ENCODE data around the gene GRM4. TPM values are rescaled to one million over a fixed set of nuclear protein-coding genes. Genes with fewer than 3 reads are reported as not detected.
A peak's percentile ranks its signal among the peaks of the same experiment; 100 is the strongest.

Gene GRM4
- total RNA-seq, 1 experiment from 2014 or later = 5.6 TPM

- no peak overlapping the region for H2BK5ac ChIP-seq (ENCODE audit: insufficient read length, low read length)
- no peak for TF ChIP-seq CTCF (conservative IDR thresholded peaks at IDR 0.05)
- H3K9me3 ChIP-seq (ENCODE audit: control insufficient read depth, low read depth, low read length) = peaks cover under 1% of the 10 kb centered on the region
- H3K79me2 ChIP-seq (ENCODE audit: insufficient read depth, low read length) = no peaks in the 10 kb centered on the region
- no CpG with 5 or more reads among the region's 9 CpGs for WGBS (ENCODE audit: extremely low coverage, insufficient read length, low lambda C conversion rate)
- H3K79me1 ChIP-seq (ENCODE audit: insufficient read depth, low read depth, low read length, poor library complexity, severe bottlenecking) = no peaks in the 10 kb centered on the region
- Mint-ChIP-seq H3K27me3 (ENCODE audit: low read depth) (peaks cover 49% of the 10 kb centered on the region), H3K4me3 (no peak overlapping the region), H3K9me3 (peaks cover 2 to 7% of the 10 kb centered on the region in 2 experiments; a peak in 2 of 5 replicates), H3K27ac (peak overlapping the region in 1 of 3 experiments; percentile 57; a peak in 2 of 7 replicates), H3K36me3 (ENCODE audit: insufficient read depth in 1 of 3, low read depth in 3 of 3) (peaks cover 0 to 8% (median 6%) of the 10 kb centered on the region in 3 experiments; a peak in 3 of 7 replicates), H3K4me1 (peaks cover 7 to 12% of the 10 kb centered on the region in 2 experiments)
- no peaks in the 10 kb centered on the region for H3K4me1 ChIP-seq (ENCODE audit: insufficient read depth, low read length)
- H3T11ph ChIP-seq (ENCODE audit: low read length) = no peak overlapping the region
- no peak overlapping the region for H2BK12ac ChIP-seq (ENCODE audit: insufficient read length, low read depth, low read length)
- H3K14ac ChIP-seq (ENCODE audit: insufficient read depth, low read length) = no peak overlapping the region; the same call in 1 of the 2 replicates
- H4K20me1 ChIP-seq (ENCODE audit: control insufficient read depth, insufficient read depth, insufficient read length) = no peaks in the 10 kb centered on the region
- H3K27ac ChIP-seq (ENCODE audit: insufficient read length, low read depth, low read length) = no peak overlapping the region
- H3K27me3 ChIP-seq (ENCODE audit: insufficient read depth, low read length) = no peaks in the 10 kb centered on the region
- no peak overlapping the region for H3K23ac ChIP-seq (ENCODE audit: insufficient read length, low read depth, low read length)
- H3K4me2 ChIP-seq (ENCODE audit: insufficient read depth, insufficient read length, low read length) = no peak overlapping the region
- H2AFZ ChIP-seq (ENCODE audit: low read length) = no peak overlapping the region
- no peak for DNase-seq
- no peak overlapping the region for H3K56ac ChIP-seq (ENCODE audit: insufficient read length, low read depth, low read length)
- no peak overlapping the region for H3K4ac ChIP-seq (ENCODE audit: low read depth, low read length)
- H3K18ac ChIP-seq (ENCODE audit: insufficient read length, low read depth, low read length) = no peak overlapping the region
- H4K8ac ChIP-seq (replicated peaks; ENCODE audit: insufficient read length, low read depth, low read length) = no peak overlapping the region
- H4K5ac ChIP-seq (ENCODE audit: insufficient read length, low read depth, low read length) = no peak overlapping the region
- no peak overlapping the region for H3K9ac ChIP-seq (ENCODE audit: extremely low read depth, insufficient read length, low read length)
- no peaks in the 10 kb centered on the region for H3K23me2 ChIP-seq (ENCODE audit: insufficient read length, low read depth, low read length, poor library complexity, severe bottlenecking)
- H2AK5ac ChIP-seq (ENCODE audit: insufficient read length, low read length) = no peak overlapping the region
- H2BK120ac ChIP-seq (ENCODE audit: low read depth, low read length, poor library complexity, severe bottlenecking) = no peak overlapping the region
- no peak overlapping the region for H2BK15ac ChIP-seq (ENCODE audit: low read depth, low read length)
- no peak overlapping the region for H2BK20ac ChIP-seq (ENCODE audit: low read depth, low read length, poor library complexity, severe bottlenecking)
- H4K91ac ChIP-seq (ENCODE audit: insufficient read length, low read depth, low read length) = no peak overlapping the region
These were observed 123.0 kb downstream of the GRM4 start for GRCh38 chr6:34022873-34023255.

Data from H9 (cell line).